ENCODE results near the gene KIF3A.

The KIF3A gene

GRCh38 chr5:132684922-132685720, 52.2 kb downstream of the KIF3A start:
- Histone ChIP-seq H3K4me3 (no peak overlapping the region), H3K27ac (0 out of 2 replicates have a peak overlapping the region, but pooled peaks have one; percentile 32), H3K36me3 (ENCODE audit: insufficient read depth, low read length) (no peaks in the 10 kb centered on the region), H3K9ac (ENCODE audit: insufficient read length) (no peak overlapping the region), H3K9me3 (ENCODE audit: low read depth, low read length) (no peaks in the 10 kb centered on the region)
- TF ChIP-seq POLR2AphosphoS5 (IDR thresholded peaks at IDR 0.05; ENCODE audit: borderline replicate concordance, low read depth, low read length) = no peak
- no peak for TF ChIP-seq EZH2 (IDR thresholded peaks at IDR 0.05)
- no peak for TF ChIP-seq FOXP2 (optimal IDR thresholded peaks at IDR 0.05; ENCODE audit: control extremely low read depth, extremely low read length, insufficient read depth)
- no peak for DNase-seq (ENCODE audit: low read depth, low spot score)

- TF ChIP-seq EZH2 (IDR thresholded peaks at IDR 0.05) (no peak), FOXP2 (optimal IDR thresholded peaks at IDR 0.05; ENCODE audit: control extremely low read depth, extremely low read length, insufficient read depth) (no peak), POLR2AphosphoS5 (IDR thresholded peaks at IDR 0.05; ENCODE audit: borderline replicate concordance, low read depth, low read length) (no peak)
- Histone ChIP-seq H3K27ac (0 out of 2 replicates have a peak overlapping the region, but pooled peaks have one; percentile 32), H3K9me3 (ENCODE audit: low read depth, low read length) (no peaks in the 10 kb centered on the region), H3K9ac (ENCODE audit: insufficient read length) (no peak overlapping the region), H3K4me3 (no peak overlapping the region), H3K36me3 (ENCODE audit: insufficient read depth, low read length) (no peaks in the 10 kb centered on the region)
- DNase-seq (ENCODE audit: low read depth, low spot score) = no peak
Observed at GRCh38 chr5:132684491-132684890, 52.9 kb downstream of the KIF3A start.

- Histone ChIP-seq H3K27ac (no peak overlapping the region), H3K4me3 (no peak overlapping the region), H3K9me3 (ENCODE audit: low read depth, low read length) (no peaks in the 10 kb centered on the region), H3K36me3 (ENCODE audit: insufficient read depth, low read length) (no peaks in the 10 kb centered on the region), H3K9ac (ENCODE audit: insufficient read length) (no peak overlapping the region)
- DNase-seq (ENCODE audit: low read depth, low spot score) = no peak
- no peak for TF ChIP-seq POLR2AphosphoS5 (IDR thresholded peaks at IDR 0.05; ENCODE audit: borderline replicate concordance, low read depth, low read length)
- no peak for TF ChIP-seq FOXP2 (optimal IDR thresholded peaks at IDR 0.05; ENCODE audit: control extremely low read depth, extremely low read length, insufficient read depth)
- no peak for TF ChIP-seq EZH2 (IDR thresholded peaks at IDR 0.05)
Observed at GRCh38 chr5:132681983-132682382, 55.4 kb downstream of the KIF3A start.

- TF ChIP-seq POLR2AphosphoS5 (IDR thresholded peaks at IDR 0.05; ENCODE audit: borderline replicate concordance, low read depth, low read length) = no peak
- TF ChIP-seq FOXP2 (optimal IDR thresholded peaks at IDR 0.05; ENCODE audit: control extremely low read depth, extremely low read length, insufficient read depth) = no peak
- H3K27ac ChIP-seq = no peak overlapping the region
- H3K9ac ChIP-seq (ENCODE audit: insufficient read length) = no peak overlapping the region
- H3K4me3 ChIP-seq = no peak overlapping the region
- no peaks in the 10 kb centered on the region for H3K36me3 ChIP-seq (ENCODE audit: insufficient read depth, low read length)
- no peak for DNase-seq (ENCODE audit: low read depth, low spot score)
- no peaks in the 10 kb centered on the region for H3K9me3 ChIP-seq (ENCODE audit: low read depth, low read length)
Observed at GRCh38 chr5:132681476-132681831, 55.9 kb downstream of the KIF3A start.

- TF ChIP-seq FOXP2 (optimal IDR thresholded peaks at IDR 0.05; ENCODE audit: control extremely low read depth, extremely low read length, insufficient read depth) (no peak), EZH2 (IDR thresholded peaks at IDR 0.05) (no peak), POLR2AphosphoS5 (IDR thresholded peaks at IDR 0.05; ENCODE audit: borderline replicate concordance, low read depth, low read length) (no peak)
- H3K9me3 ChIP-seq (ENCODE audit: low read depth, low read length) = no peaks in the 10 kb centered on the region
- no peak overlapping the region for H3K27ac ChIP-seq
- H3K9ac ChIP-seq (ENCODE audit: insufficient read length) = no peak overlapping the region
- DNase-seq (ENCODE audit: low read depth, low spot score) = no peak
- no peak overlapping the region for H3K4me3 ChIP-seq
- H3K36me3 ChIP-seq (ENCODE audit: insufficient read depth, low read length) = no peaks in the 10 kb centered on the region
Observed at GRCh38 chr5:132680780-132681475, 56.4 kb downstream of the KIF3A start.

GRCh38 chr5:132679717-132680380, 57.5 kb downstream of the KIF3A start:
- no peaks in the 10 kb centered on the region for H3K9me3 ChIP-seq (ENCODE audit: low read depth, low read length)
- no peak overlapping the region for H3K27ac ChIP-seq
- DNase-seq (ENCODE audit: low read depth, low spot score) = no peak
- H3K36me3 ChIP-seq (ENCODE audit: insufficient read depth, low read length) = no peaks in the 10 kb centered on the region
- no peak overlapping the region for H3K9ac ChIP-seq (ENCODE audit: insufficient read length)
- no peak overlapping the region for H3K4me3 ChIP-seq
- TF ChIP-seq POLR2AphosphoS5 (IDR thresholded peaks at IDR 0.05; ENCODE audit: borderline replicate concordance, low read depth, low read length) (no peak), EZH2 (IDR thresholded peaks at IDR 0.05) (no peak), FOXP2 (optimal IDR thresholded peaks at IDR 0.05; ENCODE audit: control extremely low read depth, extremely low read length, insufficient read depth) (no peak)

GRCh38 chr5:132679166-132679565, 58.2 kb downstream of the KIF3A start:
- H3K4me3 ChIP-seq = no peak overlapping the region
- no peak overlapping the region for H3K9ac ChIP-seq (ENCODE audit: insufficient read length)
- DNase-seq (ENCODE audit: low read depth, low spot score) = no peak
- no peaks in the 10 kb centered on the region for H3K36me3 ChIP-seq (ENCODE audit: insufficient read depth, low read length)
- no peak overlapping the region for H3K27ac ChIP-seq
- no peaks in the 10 kb centered on the region for H3K9me3 ChIP-seq (ENCODE audit: low read depth, low read length)
- TF ChIP-seq POLR2AphosphoS5 (IDR thresholded peaks at IDR 0.05; ENCODE audit: borderline replicate concordance, low read depth, low read length) (no peak), FOXP2 (optimal IDR thresholded peaks at IDR 0.05; ENCODE audit: control extremely low read depth, extremely low read length, insufficient read depth) (no peak), EZH2 (IDR thresholded peaks at IDR 0.05) (no peak)

GRCh38 chr5:132678735-132679134, 58.6 kb downstream of the KIF3A start:
- DNase-seq (ENCODE audit: low read depth, low spot score) = no peak
- H3K4me3 ChIP-seq = no peak overlapping the region
- H3K36me3 ChIP-seq (ENCODE audit: insufficient read depth, low read length) = no peaks in the 10 kb centered on the region
- TF ChIP-seq EZH2 (IDR thresholded peaks at IDR 0.05) = no peak
- TF ChIP-seq POLR2AphosphoS5 (IDR thresholded peaks at IDR 0.05; ENCODE audit: borderline replicate concordance, low read depth, low read length) = no peak
- no peak for TF ChIP-seq FOXP2 (optimal IDR thresholded peaks at IDR 0.05; ENCODE audit: control extremely low read depth, extremely low read length, insufficient read depth)
- no peak overlapping the region for H3K9ac ChIP-seq (ENCODE audit: insufficient read length)
- H3K9me3 ChIP-seq (ENCODE audit: low read depth, low read length) = no peaks in the 10 kb centered on the region
- no peak overlapping the region for H3K27ac ChIP-seq
